Hematopoietic multipotent progenitor cell treated with erythropoietin and hydrocortisone succinate and interleukin-3 and kit ligand, for 6 days (in vitro differentiated cells): Measurements from ENCODE around the gene DNAH9.

ENCODE experiments used
- DNase-seq: peaks from one replicate; pipeline ENCODE4 v3.0.0-alpha.2; 2015

Gene DNAH9

GRCh38 chr17:11598274-11599221 lies at the start of gene DNAH9:
Gene DNAH9 (plus strand): TSS chr17:11598470. CDS start chr17:11598499, 29 bp downstream.
- DNase-seq, result peak; percentile 63

GRCh38 chr17:11550431-11550830 lies 47.8 kb upstream of the DNAH9 start:
- DNase-seq, result no peak

- DNase-seq, result no peak
These were observed 46.8 kb upstream of the DNAH9 start for GRCh38 chr17:11551442-11551841.

GRCh38 chr17:11553135-11553534 lies 45.1 kb upstream of the DNAH9 start:
- no peak for DNase-seq

- no peak for DNase-seq
These were observed 44.2 kb upstream of the DNAH9 start for GRCh38 chr17:11554042-11554441.

GRCh38 chr17:11554542-11554941 lies 43.7 kb upstream of the DNAH9 start:
- no peak for DNase-seq

- no peak for DNase-seq
These were observed 42.7 kb upstream of the DNAH9 start for GRCh38 chr17:11555530-11555929.

GRCh38 chr17:11557727-11558452 lies 40.4 kb upstream of the DNAH9 start:
- DNase-seq, result no peak

GRCh38 chr17:11558681-11559234 lies 39.5 kb upstream of the DNAH9 start:
- DNase-seq, result no peak

- DNase-seq, result no peak
These were observed 38.7 kb upstream of the DNAH9 start for GRCh38 chr17:11559601-11560000.

- no peak for DNase-seq
These were observed 37.0 kb upstream of the DNAH9 start for GRCh38 chr17:11561281-11561680.

GRCh38 chr17:11561702-11562101 lies 36.6 kb upstream of the DNAH9 start:
- DNase-seq, result no peak

GRCh38 chr17:11564589-11565380 lies 33.5 kb upstream of the DNAH9 start:
- no peak for DNase-seq

GRCh38 chr17:11565591-11565990 lies 32.7 kb upstream of the DNAH9 start:
- no peak for DNase-seq

- DNase-seq, result no peak
These were observed 19.3 kb upstream of the DNAH9 start for GRCh38 chr17:11578998-11579397.

GRCh38 chr17:11580677-11581076 lies 17.6 kb upstream of the DNAH9 start:
- DNase-seq, result no peak

- no peak for DNase-seq
These were observed 16.1 kb upstream of the DNAH9 start for GRCh38 chr17:11582217-11582616.

- no peak for DNase-seq
These were observed 14.8 kb upstream of the DNAH9 start for GRCh38 chr17:11583306-11583992.

GRCh38 chr17:11589716-11590115 lies 8.6 kb upstream of the DNAH9 start:
- no peak for DNase-seq

GRCh38 chr17:11601661-11602060 lies 3.4 kb downstream of the DNAH9 start:
- no peak for DNase-seq

GRCh38 chr17:11608396-11608795 lies 10.1 kb downstream of the DNAH9 start:
- no peak for DNase-seq

GRCh38 chr17:11610999-11611566 lies 12.8 kb downstream of the DNAH9 start:
- no peak for DNase-seq
